ENCODE measurements around the gene TMEM132D.
"Not testable (repeated sequence)": the region's sequence is repeated elsewhere in the genome, so short reads cannot be mapped to it uniquely, and the experiment has no call there.

The TMEM132D gene

DNA sequence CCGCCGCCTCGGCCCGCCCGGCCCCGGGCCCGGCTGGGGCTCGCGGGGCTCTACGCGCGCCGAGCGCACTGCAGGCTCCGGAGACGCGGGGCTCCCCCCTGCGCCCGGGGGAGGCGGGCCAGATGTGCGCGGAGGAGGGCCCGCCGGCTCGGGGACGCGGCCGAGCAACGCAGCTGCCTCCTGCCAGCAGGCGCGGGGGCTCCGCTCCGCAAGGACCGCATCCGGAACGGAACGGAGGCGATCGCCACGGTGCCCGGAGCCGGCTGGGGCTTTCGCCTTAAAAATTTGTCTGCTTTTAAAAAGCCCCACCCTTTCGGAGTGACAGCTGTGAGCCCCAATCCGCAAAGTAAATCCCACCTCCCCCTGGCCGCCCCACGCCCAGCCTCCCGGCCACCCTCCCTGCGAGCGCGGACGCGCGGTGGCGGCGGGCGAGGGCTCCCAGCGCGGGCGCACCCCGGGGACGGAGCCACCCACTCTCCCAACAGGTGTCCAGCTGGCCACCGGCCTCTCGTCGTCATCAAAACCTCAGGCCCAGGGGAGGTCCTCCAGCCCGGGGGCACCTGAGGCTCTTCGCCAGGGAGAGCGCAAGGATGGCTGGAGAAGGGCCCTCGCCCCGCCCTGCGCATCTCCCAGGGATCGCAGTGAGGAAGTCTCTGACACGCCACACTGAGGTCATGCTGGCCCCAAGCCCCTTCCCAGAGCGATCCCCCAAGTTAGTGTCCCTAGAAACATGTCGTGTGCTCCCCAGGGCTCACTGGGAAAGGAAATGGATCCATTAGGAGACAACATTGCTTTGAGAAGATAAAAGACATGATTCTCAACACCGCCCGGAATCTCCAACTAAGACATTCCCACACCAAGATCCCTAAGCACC is at the start of gene TMEM132D:
Gene TMEM132D, minus strand, starts transcription at position 70 of the 874 bp plus-strand sequence.
- DNase-seq, result no peak

DNA sequence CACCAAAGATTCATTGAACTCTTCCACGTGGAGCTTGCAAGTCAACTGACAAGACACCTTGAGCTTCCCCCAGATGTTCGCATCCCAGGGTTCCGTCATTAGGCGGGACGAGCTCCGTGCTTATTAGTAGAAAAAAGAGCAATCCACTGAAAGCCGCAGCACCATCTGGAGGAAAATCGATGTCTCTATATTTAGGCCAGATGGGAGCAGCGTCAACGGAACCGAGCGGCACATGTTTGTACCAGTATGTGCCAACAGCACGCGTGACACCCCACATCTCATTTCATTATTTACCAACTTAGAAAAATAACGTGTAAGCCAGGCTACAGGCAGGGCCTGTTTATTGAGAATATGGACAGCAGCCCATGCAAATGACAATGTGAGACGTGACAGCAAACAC is 45.8 kb upstream of the TMEM132D start:
- no peak for DNase-seq

DNA sequence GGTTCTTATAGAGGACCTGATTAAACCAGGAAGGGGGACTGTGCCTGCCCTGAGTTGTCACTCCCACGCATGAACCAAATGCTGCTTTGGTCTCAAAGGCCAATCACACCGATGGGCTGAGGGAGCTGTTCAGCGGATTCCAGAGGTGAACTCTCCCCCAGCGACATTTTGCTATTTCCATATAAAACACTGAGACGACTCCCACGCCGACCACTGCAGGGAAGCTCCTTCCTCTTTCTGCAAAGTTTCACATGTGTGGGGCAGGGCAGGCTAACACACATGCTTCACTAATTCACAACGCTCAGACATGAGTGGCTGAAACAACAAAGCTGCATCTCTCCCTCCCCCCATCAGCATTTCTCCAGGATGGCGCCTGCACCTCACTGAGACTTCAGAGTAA is 37.8 kb upstream of the TMEM132D start:
- no peak for DNase-seq

DNA sequence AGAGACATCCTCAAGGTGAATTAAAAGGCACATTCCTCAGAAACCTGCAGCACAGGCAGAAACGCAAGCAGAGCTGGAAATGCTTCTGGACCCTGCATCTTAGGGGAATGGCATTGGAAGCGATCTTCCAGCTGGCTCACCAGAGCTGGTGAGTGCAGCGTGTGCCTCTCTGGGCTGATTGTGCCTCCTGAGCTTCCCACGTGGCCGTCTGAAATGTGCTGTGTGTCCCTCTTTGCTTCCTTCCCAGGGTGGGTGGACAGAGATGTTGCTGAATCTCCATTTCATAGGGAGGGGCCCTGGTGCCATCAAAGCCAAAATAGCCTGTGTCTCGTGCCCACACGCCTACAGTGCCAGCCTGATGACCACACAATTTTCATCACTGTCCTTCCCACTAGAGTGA is 34.3 kb upstream of the TMEM132D start:
- DNase-seq, result no peak

DNA sequence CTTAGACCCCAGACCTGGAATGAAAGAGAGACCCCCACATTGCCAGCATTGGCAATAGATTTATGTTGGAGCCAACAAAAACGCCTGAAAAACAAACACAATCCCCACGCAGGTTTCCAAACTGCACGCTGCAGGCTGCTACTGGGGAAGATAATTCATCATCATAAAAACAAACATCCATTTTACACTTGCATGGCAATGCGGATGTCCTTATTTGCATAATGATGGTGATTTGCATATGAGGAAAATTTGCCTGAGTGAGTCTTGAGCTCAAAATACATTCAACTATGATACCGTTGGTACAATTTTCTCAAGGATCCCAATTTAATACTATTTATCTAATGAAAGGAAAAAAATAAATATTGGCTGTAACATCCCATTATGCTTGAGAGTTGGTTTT is 33.6 kb upstream of the TMEM132D start:
- no peak for DNase-seq

- DNase-seq, result no peak
Observed at GRCh38 chr12:129928643-129929042, 24.8 kb upstream of the TMEM132D start.

DNA sequence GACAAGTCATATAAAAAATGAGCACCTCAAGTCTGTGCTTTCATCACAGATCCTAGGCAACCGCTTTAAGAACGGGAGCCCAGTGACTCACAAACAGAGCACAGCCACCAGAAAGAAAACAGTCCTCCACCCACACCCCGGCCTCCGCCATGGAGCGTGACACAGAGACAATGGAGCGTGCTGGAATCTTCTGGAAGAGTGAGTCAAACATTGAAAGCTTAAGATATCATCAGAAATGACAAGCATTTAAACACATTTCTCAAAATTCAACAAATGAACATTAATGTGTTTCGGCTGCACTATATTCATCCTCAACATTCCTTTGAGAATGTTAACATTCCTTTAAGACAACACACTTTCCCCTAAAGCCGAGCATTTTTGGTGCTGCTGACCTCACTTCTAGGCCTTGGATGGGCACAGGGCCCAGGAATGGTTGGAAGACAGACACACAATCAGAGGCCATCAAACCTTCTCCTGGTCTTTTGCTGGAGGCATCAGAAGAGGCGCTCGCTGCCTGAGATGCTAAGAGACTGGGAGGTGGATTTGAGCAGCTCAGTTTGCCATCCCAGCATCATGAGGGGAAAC is 23.6 kb upstream of the TMEM132D start:
- DNase-seq, result no peak

- peak; percentile 54 for DNase-seq
Observed at GRCh38 chr12:129911428-129912049, 7.7 kb upstream of the TMEM132D start.

DNA sequence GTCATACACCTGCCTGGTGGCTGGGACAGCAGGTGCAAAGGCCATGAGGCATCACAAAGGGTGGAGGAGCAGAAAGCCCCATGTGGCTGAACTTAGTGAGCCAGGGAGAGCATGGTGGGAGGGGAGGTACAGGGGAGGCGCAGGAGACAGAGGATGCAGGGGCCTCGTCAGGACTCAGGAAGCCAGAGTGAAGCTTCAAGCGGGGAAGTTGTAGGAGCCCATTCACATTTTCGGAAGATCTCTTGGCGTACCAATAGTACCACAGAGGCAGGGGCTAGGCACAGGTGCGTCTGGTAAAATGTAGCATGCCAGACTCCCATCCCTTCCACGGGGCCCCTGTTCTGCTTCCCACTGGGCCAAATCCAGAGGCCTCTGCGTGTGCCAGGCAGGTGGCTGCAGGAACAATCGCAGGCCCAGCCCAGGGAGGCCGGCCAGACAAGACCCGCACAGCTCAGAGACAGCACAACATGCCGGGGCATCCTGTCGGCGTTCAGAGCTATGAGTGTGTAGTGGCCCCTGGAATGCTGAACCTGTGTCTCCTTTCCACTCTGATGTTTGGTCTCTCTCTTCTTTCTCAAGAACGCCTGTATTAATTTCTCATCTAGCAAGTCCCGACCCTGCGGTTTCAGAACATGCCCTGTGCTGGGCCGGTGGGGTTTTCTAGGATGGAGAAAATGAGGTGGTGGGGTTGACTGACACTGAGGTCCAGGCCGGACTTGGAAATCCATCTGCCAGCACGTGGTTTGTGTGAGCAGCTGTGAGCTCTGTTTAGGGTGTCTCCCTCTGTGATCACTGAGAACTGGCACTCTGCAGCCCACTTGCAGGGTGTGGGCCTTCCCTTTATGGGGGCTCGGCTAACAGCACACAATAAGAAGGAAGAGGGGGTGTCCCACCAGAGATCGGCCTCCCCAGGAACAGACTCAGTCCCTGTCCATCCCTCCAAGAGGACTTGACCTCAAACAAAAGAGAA is 5.5 kb upstream of the TMEM132D start:
- DNase-seq, result no peak

- DNase-seq, result no peak
Observed at GRCh38 chr12:129903092-129903945, 506 bp downstream of the TMEM132D start.

- no peak for DNase-seq
Observed at GRCh38 chr12:129902371-129903091, 1.3 kb downstream of the TMEM132D start.

- no peak for DNase-seq
Observed at GRCh38 chr12:129901254-129901653, 2.6 kb downstream of the TMEM132D start.

GRCh38 chr12:129900306-129900705 is 3.5 kb downstream of the TMEM132D start:
- DNase-seq, result no peak

GRCh38 chr12:129899045-129899444 is 4.8 kb downstream of the TMEM132D start:
- not testable (repeated sequence) for DNase-seq

DNA sequence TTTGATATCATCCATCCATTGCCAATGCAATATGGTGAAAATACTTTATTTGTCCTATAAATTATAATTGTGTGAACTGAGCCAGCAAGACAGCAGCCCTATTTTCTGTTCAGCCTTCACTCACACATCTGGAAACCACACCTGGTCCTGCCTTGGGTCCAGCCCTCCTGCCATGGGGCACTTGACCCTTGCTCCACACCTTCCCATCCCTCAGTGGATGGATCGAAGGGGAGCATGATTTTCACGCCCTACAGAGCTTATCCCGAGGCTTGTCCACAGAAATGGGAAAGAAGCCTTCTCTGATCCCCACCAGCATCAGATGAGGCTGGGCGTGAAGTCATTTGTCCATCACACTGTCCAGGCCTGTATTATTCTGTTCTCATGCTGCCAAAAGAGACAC is 10.1 kb downstream of the TMEM132D start:
- DNase-seq, result no peak

DNA sequence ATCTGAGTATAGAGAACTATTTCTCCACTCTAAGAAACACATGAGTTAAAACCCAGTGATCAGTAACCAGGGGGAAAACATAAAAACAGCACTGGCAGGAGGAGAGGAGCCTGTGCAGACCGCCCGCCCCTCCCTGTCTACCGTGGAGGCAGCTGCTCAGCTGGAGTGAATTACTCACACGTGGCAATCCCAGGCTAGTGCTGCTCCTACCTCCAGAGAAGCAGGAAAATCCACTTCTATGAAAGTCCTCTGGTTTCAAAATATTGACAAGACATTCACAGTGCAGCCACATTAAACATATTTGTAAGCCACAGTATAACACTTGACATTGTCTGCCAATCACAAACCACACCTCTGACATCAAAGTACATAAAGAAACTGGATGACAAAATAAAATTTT is 16.7 kb downstream of the TMEM132D start:
- DNase-seq, result peak; percentile 91

- no peak for DNase-seq
Observed at GRCh38 chr12:129886541-129886940, 17.3 kb downstream of the TMEM132D start.

DNA sequence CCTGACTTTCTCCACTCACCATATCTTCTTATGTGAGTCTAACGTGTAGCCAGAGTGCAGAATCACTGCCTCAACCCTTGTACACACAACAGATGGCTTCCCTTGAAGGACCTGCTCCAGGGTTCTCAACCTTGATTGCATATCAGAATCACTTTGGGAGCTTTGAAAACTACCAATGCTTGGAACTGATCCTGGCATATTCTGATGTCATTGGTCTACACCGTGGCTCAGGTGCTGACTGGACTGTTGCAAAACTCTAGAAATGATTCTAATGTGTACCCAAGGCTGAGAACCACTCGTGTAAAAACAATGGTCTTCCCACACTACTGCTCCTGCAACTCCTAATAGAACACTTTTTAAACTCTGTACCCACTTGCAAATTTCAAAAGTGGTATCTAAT is 18.5 kb downstream of the TMEM132D start:
- no peak for DNase-seq

GRCh38 chr12:129877411-129877810 is 26.4 kb downstream of the TMEM132D start:
- DNase-seq, result no peak

- DNase-seq, result no peak
Observed at GRCh38 chr12:129873833-129874208, 30.0 kb downstream of the TMEM132D start.
